Lower leg skin (tissue), 4 donors: ENCODE data around the gene CBLN1. TPM values are rescaled to one million over a fixed set of nuclear protein-coding genes. Genes with fewer than 3 reads are reported as not detected.

Experiments used
- DNase-seq, 2 donors: peaks; one replicate each; pipeline ENCODE4 v3.0.0-alpha.2; 2019; ENCODE audit warnings: low spot score in 2 of 2
- H3K4me3 ChIP-seq: fragments of 200-600 bp; sonication (generic); 2 replicates; pipeline ENCODE4 v1.5.1; 2017; ENCODE audit warnings: mild to moderate bottlenecking, low read depth; ENCODE audit not compliant: poor library complexity, severe bottlenecking
- CTCF ChIP-seq, 3 donors: fragments of 450-650 bp; IDR thresholded peaks; one replicate each; pipeline ENCODE4 v1.5.1; 2016; ENCODE audit warnings: antibody characterized with exemption in 3 of 3, mild to moderate bottlenecking in 3 of 3, moderate library complexity in 2 of 3
- POLR2A ChIP-seq, 2 donors: fragments of 450-650 bp; IDR thresholded peaks; one replicate each; pipeline ENCODE4 v1.6.1; 2016 to 2017; ENCODE audit warnings: antibody characterized with exemption in 2 of 2, mild to moderate bottlenecking in 1 of 2, moderate library complexity in 1 of 2
- WGBS, 2 donors: methylation state at CpG; one replicate each; pipeline ENCODE4 v1.1.5; 2018; 5-methylcytosine and 5-hydroxymethylcytosine counted together
- intact Hi-C: fragments of 100-400 bp; cut with DNase I; formaldehyde crosslinking; loops from one replicate; pipeline ENCODE4 v1.15.0; 2023; ENCODE audit warnings: low total_unique reads
- total RNA-seq, 4 donors: library from RNA; depleted of rRNA; stranded (reverse); fragments of >200 nt; gene quantifications; one replicate each; pipeline ENCODE4 v1.1.0, GENCODE V29; 2016

The CBLN1 gene
- total RNA-seq, 4 donors from 2014 or later, result 0.27 to 1.2 (median 0.53) TPM

- TF ChIP-seq CTCF (IDR thresholded peaks at IDR 0.05) (no peak), POLR2A (IDR thresholded peaks at IDR 0.05) (no peak)
- no peak for DNase-seq
- no peak overlapping the region for H3K4me3 ChIP-seq
- WGBS, 2 donors, result 54 to 65% methylated on average over 4 of the region's 4 CpGs
- intact Hi-C loops, result no loop called here
Measured at GRCh38 chr16:49284962-49285361, 3.3 kb upstream of the CBLN1 start.

- intact Hi-C loops, result no loop called here
- 3% methylated on average over 25 of the region's 25 CpGs for WGBS, 2 donors
- no peak for TF ChIP-seq CTCF (IDR thresholded peaks at IDR 0.05)
- TF ChIP-seq POLR2A (IDR thresholded peaks at IDR 0.05), result no peak
- no peak overlapping the region for H3K4me3 ChIP-seq
- no peak for DNase-seq
Measured at GRCh38 chr16:49283376-49284049, 1.9 kb upstream of the CBLN1 start.

GRCh38 chr16:49282690-49283375, 1.2 kb upstream of the CBLN1 start:
- no peak for DNase-seq
- H3K4me3 ChIP-seq, result no peak overlapping the region
- TF ChIP-seq POLR2A (IDR thresholded peaks at IDR 0.05) (no peak), CTCF (IDR thresholded peaks at IDR 0.05) (no peak)
- 2% methylated on average over 45 to 47 of the region's 49 CpGs for WGBS, 2 donors
- intact Hi-C loops, result no loop called here

GRCh38 chr16:49281843-49282642, 405 bp upstream of the CBLN1 start:
- intact Hi-C loops, result no loop called here
- peak in 1 of 2 donors; percentile 52 for DNase-seq
- TF ChIP-seq CTCF (IDR thresholded peaks at IDR 0.05) (no peak), POLR2A (IDR thresholded peaks at IDR 0.05) (no peak)
- 0 to 3% methylated on average over 22 to 50 of the region's 124 CpGs for WGBS, 2 donors
- no peak overlapping the region for H3K4me3 ChIP-seq

- intact Hi-C loops, result no loop called here
- H3K4me3 ChIP-seq, result no peak overlapping the region
- TF ChIP-seq CTCF (IDR thresholded peaks at IDR 0.05), result no peak
- TF ChIP-seq POLR2A (IDR thresholded peaks at IDR 0.05), result no peak
- DNase-seq, result no peak
- 2 to 5% methylated on average over 21 to 31 of the region's 37 CpGs for WGBS, 2 donors
Measured at GRCh38 chr16:49280841-49281371, 732 bp downstream of the CBLN1 start.
